ENCODE results near the gene KRTAP25-1.

KRTAP25-1 gene

GRCh38 chr21:30289215-30289614 lies at the start of gene KRTAP25-1:
KRTAP25-1 (minus strand) TSS chr21:30289514; CDS start chr21:30289490, 24 bp downstream.
- Mint-ChIP-seq H3K4me1 (no peaks in the 10 kb centered on the region), H3K27ac (no peak within 1 kb of the TSS), H3K9me3 (no peaks in the 10 kb centered on the region), H3K27me3 (ENCODE audit: low read depth) (peaks cover 4% of the 10 kb centered on the region), H3K36me3 (ENCODE audit: low read depth) (no peaks in the 10 kb centered on the region), H3K4me3 (no peak within 1 kb of the TSS)
- no peak for TF ChIP-seq CTCF (IDR thresholded peaks at IDR 0.05; ENCODE audit: unreplicated experiment in 3 of 3)

- no peak overlapping the region for H3K4me3 Mint-ChIP-seq
- no peak overlapping the region for H3K27ac Mint-ChIP-seq
- H3K9me3 Mint-ChIP-seq: no peaks in the 10 kb centered on the region
- H3K27me3 Mint-ChIP-seq (ENCODE audit: low read depth): no peaks in the 10 kb centered on the region
- no peaks in the 10 kb centered on the region for H3K4me1 Mint-ChIP-seq
- no peak for TF ChIP-seq CTCF (IDR thresholded peaks at IDR 0.05; ENCODE audit: unreplicated experiment in 3 of 3)
- no peaks in the 10 kb centered on the region for H3K36me3 Mint-ChIP-seq (ENCODE audit: low read depth)
Observed at GRCh38 chr21:30338717-30339116, 49.4 kb upstream of the KRTAP25-1 start.

- H3K4me3 Mint-ChIP-seq: no peak overlapping the region
- no peak for TF ChIP-seq CTCF (IDR thresholded peaks at IDR 0.05; ENCODE audit: unreplicated experiment in 3 of 3)
- no peaks in the 10 kb centered on the region for H3K4me1 Mint-ChIP-seq
- H3K27ac Mint-ChIP-seq: no peak overlapping the region
- H3K9me3 Mint-ChIP-seq: no peaks in the 10 kb centered on the region
- H3K27me3 Mint-ChIP-seq (ENCODE audit: low read depth): no peaks in the 10 kb centered on the region
- no peaks in the 10 kb centered on the region for H3K36me3 Mint-ChIP-seq (ENCODE audit: low read depth)
Observed at GRCh38 chr21:30337772-30338171, 48.5 kb upstream of the KRTAP25-1 start.

GRCh38 chr21:30337276-30337744 lies 48.0 kb upstream of the KRTAP25-1 start, which contains the start of gene KRTAP27-1:
KRTAP27-1 (minus strand) TSS chr21:30337694; CDS start chr21:30337668, 26 bp downstream.
- no peak within 1 kb of the TSS for H3K4me3 Mint-ChIP-seq
- no peak for TF ChIP-seq CTCF (IDR thresholded peaks at IDR 0.05; ENCODE audit: unreplicated experiment in 3 of 3)
- no peaks in the 10 kb centered on the region for H3K9me3 Mint-ChIP-seq
- H3K27ac Mint-ChIP-seq: no peak within 1 kb of the TSS
- no peaks in the 10 kb centered on the region for H3K36me3 Mint-ChIP-seq (ENCODE audit: low read depth)
- no peaks in the 10 kb centered on the region for H3K27me3 Mint-ChIP-seq (ENCODE audit: low read depth)
- H3K4me1 Mint-ChIP-seq: no peaks in the 10 kb centered on the region

GRCh38 chr21:30336596-30336995 lies 47.3 kb upstream of the KRTAP25-1 start:
- H3K9me3 Mint-ChIP-seq: no peaks in the 10 kb centered on the region
- H3K27me3 Mint-ChIP-seq (ENCODE audit: low read depth): no peaks in the 10 kb centered on the region

More at GRCh38 chr21:30336596-30336995, 47.3 kb upstream of the KRTAP25-1 start:
- no peak overlapping the region for H3K27ac Mint-ChIP-seq
- H3K4me3 Mint-ChIP-seq: no peak overlapping the region
- no peak for TF ChIP-seq CTCF (IDR thresholded peaks at IDR 0.05; ENCODE audit: unreplicated experiment in 3 of 3)
- no peaks in the 10 kb centered on the region for H3K36me3 Mint-ChIP-seq (ENCODE audit: low read depth)
- no peaks in the 10 kb centered on the region for H3K4me1 Mint-ChIP-seq

All from nephron (organoid).